HPDE6-E6E7 (cell line): ENCODE results near the gene TRPM1.
A peak's percentile ranks its signal among the peaks of the same experiment; 100 is the strongest.

Experiments used
- DNase-seq: peaks from one replicate; pipeline ENCODE4 v3.0.0; 2011; ENCODE audit warnings: missing footprints; ENCODE audit errors: extremely low spot score

TRPM1 gene

DNA sequence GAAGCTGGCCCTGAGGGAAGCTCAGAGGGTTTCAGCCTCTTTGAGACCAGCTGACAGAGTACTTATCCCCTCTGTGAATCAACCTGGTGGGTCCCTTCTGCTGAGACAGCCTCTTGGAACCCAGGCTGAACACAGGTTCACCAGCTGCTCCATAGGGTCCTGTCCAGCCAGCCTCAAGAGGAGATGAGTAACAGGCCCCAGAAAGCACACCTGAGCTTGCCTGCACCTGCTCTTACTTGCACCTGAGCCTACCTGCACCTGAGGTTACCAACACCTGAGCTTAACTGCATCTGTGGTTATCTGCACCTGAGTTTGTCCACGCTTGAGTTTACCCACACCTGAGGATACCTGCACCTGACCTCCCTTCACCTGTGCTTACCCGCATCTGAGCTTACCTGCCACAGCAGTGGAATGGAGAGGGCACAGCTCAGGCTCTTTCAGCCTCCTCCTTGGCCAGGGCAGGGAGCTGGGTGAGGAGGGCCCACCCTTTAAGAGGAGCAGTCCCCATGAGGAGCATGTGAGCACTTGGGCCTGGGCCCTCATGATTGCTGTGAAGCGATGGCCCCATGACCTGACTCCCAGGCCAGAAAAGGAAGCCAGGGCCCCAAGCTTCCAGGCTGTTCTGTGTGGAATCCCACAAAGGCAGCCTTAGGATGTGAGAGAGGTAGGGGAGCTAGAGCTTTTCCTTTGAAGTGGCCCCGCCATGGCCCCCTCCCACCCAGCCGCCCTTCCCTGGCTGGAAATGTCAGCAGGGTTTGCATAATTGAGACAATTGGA lies at the start of gene TRPM1:
TRPM1 (minus strand) TSS at position 464 of the 777 bp plus-strand sequence. CDS start 20,370 bp downstream, outside the sequence.
- DNase-seq: no peak

DNA sequence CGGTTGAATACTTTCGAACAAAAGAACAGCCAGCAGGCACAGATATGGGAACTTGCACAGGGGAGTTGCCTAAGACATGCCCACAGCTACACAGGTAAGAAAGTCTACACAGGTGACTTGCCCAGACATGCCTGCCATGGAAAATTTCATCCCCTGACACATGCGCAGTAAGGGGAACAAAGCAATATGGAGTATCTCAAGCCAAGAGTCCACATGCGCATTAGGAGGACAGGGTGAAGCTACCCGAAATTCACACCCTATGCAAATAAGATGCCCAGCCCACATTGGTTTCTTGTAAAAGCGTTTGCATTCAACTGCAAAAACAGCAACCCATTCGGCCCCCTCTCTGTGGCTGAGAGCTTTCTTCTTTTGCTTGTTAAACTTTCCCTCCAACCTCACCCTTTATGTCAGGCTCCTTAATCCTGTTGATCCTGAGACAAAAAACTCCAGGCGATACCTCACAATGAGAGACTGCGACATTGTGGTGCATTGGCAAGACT lies 49.3 kb upstream of the TRPM1 start:
- peak; percentile 51 for DNase-seq

DNA sequence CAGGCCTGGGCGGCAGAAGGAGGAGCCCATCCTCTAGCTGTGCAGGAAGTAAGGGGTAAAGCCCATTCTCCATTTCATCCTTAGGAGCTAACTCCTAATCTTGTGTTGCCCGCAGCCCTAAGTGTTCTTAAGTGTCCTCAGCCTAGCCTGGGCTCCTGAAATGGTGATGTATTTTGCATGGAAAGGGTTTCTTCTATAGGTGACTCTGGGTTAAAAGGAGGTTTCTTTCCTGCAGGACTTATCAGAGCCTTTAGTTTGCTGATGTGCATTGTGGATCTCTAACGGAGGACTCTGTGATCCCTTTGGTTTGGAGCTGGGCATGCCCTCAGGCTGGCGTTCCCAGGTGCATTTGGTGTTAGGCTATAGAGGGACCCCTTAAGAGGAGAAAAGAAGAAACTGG lies 48.5 kb upstream of the TRPM1 start:
- DNase-seq: no peak

DNA sequence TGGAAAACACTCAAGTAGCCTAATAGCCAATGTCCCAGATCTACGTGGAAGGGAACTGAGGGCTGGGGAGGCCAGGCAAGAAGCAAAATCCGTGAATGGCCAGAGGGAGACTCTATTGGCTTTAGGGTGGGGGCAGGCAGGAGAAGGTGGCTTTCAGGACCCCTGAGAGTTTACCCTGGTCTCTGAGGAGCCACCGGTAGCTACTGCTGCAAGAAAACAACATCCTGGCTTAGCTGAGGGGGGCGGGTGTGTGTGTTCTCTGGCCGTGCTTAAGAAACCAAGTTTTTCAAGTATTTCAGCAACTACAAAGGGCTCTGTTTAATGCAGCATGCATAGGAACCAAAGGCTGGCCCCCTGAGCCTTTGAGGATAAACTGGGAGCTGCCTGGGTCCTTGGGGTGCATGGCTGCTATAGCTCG lies 47.6 kb upstream of the TRPM1 start:
- DNase-seq: no peak

DNA sequence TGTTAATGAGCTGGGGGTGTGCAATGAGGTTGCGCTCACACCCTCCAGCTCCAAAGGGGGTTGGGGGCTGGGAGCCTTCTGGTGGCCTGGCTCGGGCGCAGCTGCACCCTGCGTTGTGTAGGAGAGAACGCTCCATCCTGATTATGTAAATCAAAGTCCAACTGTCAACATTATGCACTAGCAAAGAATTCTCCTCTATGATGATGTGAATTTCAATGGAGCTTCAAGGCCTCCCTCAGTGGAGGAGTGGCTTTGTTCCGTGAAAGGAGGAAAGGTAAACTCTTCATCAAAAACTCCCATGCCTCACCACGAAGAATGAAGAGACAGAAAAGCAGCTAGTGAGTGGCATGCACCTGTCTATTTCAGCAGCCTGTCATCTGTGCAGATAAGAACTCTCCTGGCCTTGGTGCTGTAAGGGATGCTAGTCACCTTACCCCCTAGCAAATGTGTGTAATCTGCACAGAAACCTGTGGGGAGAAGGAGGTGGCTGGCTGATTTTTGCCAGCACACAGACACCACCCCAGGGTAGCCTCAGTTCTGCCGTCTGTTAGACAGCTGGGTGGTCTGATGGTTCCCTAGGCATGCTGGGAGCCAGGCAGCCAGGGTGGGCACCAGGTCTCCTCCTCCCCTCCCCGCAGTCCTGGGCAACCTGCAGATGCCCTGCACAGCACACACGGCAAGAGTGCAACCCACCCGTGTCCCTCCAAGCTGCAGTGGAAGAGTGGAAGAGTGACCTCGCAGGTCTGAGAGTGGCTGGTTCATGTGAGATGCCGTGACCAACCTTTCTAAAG lies 47.0 kb upstream of the TRPM1 start:
- no peak for DNase-seq

DNA sequence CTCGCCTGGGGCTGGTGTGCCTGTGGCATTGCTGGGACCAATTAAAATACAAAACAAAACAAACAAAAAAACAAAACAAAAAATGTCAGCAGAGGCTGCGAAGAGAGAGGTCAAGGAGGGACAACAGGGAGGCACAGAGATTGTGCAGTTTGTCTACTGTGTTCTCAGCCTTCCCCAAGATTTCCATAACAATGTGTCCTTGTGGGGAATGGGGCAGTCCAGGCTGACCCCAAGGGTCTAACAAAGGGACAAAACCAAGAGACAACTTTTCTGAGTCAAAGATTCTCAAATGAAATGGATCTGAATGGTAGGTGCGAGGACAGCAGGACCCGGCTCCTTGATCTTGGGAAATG lies 46.4 kb upstream of the TRPM1 start:
- DNase-seq: no peak

DNA sequence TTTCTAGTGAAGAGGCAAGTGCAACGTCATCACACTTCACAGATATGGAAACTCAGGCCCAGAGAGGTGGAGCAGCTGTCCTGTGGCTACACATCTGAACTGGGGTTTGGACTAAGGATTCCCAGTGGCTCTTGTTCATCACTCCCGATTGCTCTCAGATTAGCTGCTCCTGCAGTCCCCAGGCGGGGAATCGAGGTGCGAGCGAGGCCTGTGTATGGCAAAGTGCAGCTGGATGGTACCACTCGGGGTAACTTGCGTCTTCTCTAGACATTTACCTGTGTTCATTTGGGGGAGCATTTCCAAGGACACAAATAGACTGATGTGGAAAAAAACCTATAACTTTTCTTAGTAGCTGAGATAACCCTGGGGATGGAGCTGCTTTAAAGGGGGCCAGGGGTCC lies 45.9 kb upstream of the TRPM1 start:
- DNase-seq: no peak

DNA sequence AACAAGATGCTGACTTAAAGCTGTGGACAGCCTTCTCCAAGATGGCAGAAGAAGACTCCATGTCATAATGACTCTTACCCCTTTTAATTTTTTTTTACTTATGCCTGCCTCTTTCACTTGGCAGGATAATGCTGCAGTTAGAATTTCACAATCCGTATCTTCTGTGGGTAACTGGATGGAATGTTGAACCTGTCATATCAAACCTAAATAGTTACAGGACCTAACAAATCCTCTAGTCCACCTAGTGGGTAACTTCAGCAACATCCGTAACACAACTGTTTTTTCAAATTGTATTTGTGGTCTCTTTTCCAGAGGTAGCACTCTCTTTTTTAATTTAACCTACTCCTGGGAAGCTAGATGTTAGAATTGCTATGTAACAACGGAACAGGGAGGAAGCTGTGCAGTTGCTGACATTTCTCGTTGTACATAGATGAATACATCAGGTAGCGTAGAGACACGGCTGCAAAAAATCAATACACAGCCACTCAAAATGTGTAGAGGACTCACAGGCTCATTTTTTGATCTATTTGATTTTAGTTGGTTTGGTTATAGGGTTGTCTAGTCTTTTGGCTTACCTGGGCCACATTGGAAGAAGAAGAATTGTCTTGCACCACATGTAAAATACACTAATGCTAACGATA lies 43.9 kb upstream of the TRPM1 start:
- no peak for DNase-seq

DNA sequence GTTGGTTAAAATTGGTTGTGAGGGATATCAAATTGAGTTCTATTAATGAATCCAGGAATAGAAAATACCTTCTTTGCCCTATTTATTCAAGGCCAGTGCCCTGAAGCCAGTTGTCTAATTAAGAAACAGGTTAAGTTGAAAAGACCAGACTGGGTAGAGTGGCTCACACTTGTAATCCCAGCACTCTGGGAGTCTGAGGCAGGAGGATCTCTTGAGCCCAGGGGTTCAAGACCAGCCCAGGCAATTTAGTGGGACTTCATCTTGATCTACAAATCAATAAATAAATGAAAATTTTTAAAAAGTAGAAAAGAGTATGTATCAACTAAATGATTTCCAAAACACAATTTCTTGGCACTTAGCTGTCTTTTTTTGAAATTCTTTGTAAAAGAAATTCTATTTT lies 40.3 kb upstream of the TRPM1 start:
- no peak for DNase-seq

DNA sequence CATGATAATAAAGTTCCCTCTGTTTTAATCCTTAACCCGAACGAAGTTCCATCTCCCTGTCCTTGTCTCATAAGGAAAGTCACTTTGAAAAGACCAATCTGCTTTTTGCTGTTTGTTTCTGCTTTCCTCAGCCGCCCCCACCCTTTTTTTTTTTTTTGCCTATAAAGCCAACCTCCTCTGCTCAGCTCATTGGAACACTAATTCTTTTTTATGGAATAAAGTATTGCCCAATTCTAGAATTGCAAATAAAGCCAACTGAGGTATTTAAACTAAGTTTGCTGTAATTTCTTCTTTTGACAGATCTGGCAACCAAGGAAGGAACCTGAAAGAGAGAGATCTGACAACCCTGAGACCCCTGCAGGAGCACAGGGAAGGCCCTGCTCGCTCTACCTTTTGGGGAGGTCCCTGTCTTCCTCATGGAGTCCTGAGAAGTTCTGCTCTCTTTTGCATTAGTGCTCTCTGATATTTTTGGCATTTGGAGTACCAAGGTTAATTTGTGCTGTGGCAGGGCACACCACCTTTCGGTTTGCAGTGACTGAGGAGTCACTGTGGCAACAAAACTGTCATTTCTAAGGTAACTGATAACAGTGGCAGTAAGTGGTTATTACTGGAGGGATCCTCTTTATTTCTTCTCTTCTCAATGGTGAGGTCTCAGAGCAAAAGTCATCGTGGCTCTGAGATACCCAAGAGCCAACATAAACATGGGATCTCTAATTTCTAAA lies 35.2 kb upstream of the TRPM1 start:
- DNase-seq: no peak

DNA sequence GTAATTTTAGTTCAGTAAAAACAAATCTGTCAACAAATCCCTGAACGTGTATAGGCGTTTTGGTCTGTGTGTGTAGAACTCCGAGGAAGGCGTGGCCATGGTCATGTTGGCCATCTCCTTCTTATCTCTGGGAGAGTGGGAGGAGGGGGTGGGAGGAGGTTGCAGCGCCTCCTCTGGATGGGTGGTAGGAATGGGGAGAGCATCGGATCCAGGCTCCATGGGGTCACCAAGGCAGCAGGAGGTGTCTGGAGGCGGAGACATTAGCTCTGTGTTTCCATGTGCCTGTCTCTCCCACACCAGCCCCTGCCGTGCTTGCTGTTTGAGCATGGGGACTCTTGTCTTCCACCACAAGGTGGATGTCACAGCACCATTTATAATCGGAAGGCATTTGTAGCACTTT lies 34.5 kb upstream of the TRPM1 start:
- DNase-seq: no peak

DNA sequence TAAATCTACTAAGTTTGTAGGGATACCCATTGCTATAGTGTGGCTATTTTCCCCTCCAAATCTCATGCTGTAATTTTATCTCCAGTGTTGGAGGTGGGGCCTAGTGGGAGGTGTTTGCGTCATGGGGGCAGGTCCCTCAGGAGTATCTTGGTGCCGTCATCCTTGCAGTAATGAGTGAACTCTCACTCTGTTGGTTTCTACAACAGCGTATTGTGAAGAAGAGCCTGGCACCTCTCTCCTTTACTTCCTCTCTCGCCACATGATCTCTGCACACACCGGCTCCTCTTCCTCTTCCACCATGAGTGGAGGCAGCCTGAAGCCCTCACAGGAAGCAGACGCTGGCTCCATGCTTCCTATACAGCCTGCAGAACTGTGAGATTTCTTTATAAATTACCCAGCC lies 34.0 kb upstream of the TRPM1 start:
- DNase-seq: no peak

DNA sequence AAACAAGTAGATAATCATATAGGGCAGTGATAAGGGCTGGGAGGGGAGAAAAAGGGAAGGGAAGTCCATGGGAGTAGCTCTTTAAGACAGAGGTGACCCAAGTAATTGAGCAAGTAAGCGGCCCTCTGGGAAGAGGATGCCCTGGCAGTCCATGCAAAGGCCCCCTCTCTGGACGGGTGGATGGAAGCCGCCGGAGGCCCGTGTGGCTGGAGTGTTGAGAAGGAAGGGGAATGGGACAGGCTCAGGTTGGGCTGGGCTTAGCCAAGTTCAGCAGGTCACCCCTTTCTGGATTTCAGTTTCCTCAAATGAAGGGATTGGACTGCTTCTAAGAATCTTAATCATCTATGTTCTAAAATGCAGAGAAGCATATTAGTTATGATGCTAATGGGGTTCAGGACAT lies 32.4 kb upstream of the TRPM1 start:
- no peak for DNase-seq

DNA sequence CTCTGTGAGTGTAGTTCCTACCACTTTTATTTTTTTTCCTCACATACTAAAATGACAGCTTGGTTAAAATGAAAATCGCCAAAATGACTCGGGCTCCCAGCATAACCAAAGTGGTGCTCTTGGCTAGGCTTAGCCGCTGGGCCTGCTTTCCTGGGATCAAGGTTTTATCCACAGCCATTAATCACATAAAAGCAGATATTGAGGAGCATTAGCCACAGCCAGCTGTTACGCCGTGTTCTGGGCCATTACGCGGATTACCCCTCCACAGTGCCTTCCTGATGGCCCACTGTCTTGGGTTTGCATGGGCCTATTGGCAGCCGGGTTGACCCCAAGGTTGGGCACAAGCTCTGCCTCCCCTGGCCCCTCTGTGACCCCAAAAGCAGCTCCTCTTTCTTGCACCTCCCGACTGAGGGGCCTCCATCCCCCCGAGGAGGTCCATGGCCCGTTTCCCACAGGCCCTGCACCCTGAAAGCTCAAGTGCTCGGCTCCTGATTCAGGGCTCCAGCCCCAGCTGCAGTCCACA lies 30.4 kb upstream of the TRPM1 start:
- no peak for DNase-seq

DNA sequence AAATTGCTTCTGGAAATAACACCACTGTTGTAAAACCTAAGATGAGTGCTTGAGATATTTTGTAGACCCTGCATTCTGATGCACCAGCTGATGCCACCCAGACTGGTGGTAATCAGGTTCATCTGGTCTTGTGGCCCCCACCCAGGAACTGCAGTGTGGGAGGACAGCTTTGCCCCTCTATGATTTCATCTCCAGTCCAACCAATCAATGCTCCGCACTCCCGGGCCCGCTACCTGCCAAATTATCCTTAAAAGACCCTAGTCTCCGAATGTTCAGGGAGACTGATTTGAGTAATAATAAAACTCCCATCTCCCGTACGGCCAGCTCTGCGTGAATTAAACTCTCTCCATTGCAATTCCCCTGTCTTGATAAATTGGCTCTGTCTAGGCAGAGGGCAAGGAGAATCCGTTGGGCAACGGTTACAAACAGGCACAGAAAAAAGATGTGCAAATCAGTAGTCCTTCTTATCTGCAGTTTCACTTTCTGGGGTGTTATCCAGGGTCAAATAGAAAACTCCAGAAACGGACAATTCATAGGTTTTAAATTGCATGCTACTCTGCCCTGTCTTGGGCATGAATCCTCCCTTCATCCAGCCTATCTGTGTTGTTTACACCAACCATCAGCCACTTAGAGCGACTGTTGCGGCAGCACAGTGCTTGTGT lies 29.2 kb upstream of the TRPM1 start:
- no peak for DNase-seq

DNA sequence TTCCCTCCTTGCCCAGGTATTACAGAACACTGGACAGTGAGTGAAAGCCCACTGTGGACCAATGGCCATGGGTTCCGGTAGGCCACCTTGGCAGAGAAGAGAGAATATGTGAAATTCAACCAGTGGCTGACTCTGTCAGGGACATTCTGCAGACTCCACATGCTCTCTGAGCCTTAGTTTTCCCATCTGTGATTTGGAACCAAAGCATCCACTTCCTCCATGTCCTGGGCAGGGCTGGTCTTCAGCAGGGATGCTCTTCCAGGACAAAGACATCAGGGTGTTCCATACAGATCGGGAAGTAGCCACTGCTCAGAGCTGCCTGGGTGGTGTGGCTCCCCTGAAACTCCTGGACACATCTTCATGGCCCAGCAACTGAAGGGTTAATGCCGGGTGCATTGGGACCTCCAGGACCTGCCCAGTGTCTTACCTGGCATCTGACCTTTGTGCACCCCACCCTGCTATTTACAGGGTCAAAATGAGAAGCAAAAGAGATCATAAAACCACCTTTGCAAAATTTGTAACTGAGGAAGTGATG lies 28.3 kb upstream of the TRPM1 start:
- no peak for DNase-seq

DNA sequence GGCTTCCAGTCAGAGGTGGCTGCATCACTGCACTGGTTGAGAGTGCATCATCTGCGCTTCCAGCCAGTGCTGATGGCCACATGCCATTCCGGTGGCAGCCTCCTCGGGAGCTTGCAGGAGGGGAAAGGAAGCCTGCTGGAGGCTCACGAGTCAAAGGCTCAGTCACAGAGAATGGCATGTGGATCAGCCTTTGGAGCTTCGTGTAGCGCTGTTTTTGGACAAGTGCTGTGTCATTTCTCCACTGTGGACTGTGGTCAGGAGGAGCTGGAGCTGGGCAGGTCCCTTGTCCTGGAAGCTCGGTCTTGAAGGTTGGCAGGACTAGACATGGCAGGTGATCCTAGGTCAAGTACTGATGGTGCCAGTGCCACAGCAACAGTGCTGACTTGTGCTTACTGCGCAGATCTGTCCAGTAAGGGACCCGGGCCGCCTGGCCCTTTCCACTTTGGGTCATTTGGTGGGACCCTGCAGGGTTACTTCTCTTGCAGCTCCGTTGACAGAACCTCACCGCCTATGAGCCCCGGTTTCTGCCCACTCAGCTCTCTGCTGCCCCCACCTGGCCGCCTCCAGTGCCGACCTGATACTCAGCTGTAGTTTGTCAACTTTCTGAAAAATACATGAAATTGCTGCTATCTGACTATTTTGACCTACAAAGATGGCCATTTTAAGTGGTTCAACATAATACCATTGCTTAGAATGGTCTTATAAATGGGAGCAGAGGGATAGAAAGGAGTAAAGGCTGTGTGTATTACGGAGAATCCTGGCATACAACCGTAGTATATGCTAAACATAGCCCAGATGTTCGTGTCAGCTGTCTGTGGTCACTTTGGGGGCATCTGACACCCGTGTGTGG lies 27.6 kb upstream of the TRPM1 start:
- peak; percentile 37 for DNase-seq

DNA sequence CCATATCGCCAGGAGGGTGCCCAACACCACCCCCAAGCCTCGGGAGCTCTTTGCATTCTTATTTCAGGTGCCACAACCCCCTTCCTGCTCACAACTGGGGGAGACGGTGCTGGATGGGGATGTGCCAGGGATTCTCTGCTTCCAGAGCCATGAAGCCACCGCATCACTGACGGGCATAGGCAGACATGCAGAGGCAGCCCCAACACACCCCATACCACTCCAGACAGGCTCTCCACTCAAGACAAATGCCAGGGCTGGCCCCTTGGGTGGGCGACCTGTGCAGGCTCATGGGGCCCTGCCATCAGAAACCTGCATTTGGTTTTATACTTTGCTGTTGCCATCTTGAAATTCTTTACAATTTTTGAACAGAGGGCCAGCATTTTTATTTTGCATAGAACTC lies 27.0 kb upstream of the TRPM1 start:
- DNase-seq: no peak

DNA sequence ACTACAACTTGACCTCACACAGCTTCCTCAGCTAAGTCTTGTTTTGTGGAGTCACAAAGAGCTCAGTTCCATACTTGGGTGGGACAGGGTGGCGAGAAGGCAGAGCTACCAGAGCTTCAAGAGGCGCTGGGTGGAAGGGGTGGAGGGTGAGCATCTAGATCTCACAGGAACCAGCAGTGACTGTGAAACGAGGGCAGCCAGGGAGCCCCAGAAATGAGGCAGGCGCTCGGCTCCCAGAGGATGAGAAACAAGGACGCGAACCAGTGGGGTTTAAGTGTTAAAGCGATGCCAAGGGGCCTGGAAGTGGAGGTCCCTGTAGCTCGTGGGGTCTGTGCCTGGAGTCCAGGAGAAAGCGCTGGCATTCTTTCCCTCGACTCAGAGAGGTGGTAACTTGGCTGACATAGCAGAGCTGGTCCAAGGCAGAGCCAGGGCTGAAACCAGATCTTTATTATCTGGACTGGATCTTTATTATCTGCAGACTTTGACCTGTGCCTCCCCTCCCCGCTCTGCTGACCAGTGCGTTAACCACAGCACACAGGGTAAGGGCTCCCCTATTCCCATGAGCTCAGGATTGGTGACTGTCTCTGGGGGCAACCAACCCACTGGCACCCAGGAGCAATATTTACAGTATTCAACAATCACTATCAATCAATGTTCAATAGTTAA lies 26.2 kb upstream of the TRPM1 start:
- no peak for DNase-seq
